H4 (cell line): ENCODE measurements around the gene GANAB. TPM values are rescaled to one million over a fixed set of nuclear protein-coding genes. Genes with fewer than 3 reads are reported as not detected.
A peak's percentile ranks its signal among the peaks of the same experiment; 100 is the strongest.
"Not testable (repeated sequence)": the region's sequence is repeated elsewhere in the genome, so short reads cannot be mapped to it uniquely, and the experiment has no call there.

Source experiments
- DNase-seq: peaks from one replicate; pipeline ENCODE4 v3.0.0-alpha.2; 2015; ENCODE audit warnings: low spot score
- total RNA-seq: library from RNA; depleted of rRNA; stranded (reverse); fragments of >200 nt; shearing (Covaris generic); gene quantifications from 2 replicates; pipeline ENCODE4 v1.2.3, GENCODE V29; 2014; rRNA removed

Gene GANAB
- total RNA-seq = 142 and 153 TPM in 2 replicates

DNA sequence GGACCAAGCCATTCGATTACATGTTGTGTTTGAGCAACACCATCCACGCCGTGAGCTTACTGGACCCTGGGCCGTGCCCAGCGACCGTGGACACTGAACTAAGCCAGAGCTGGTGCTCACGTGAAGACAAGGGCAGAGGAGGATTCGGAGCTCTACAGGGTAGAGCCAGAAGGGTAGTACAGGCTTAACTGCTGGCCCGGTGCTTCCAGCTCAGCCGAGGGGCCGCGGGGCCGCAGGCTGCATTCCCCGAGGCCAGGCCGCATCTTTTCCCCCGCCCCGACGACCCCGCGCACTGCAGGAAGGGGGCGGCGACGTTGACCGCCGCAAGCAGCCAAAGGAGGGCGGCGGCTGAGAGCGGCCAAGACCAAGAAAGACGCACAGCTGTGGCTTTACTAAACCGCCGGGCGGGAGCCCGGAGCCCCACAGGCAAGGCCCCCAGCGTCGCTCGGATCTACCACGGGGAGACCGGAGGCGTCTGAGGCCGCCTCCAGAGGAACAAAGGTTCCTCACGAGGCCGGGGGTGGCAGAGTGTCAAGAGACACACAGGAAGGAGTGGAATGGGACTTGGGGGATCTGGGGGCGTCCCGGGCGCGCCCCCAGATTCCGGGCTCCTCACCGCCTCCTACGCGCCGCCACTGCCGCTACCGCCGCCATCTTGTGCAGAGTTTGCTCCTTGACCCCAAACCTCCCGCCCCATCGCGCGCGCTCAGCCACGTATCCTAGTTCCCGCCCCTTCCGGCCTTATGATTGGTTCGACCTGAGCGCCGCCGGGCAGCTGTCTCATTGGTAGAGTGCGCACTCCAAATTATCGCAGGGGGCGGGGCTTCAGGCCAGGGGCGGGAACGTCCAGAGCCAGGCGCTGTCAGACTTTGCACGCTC lies at the start of gene GANAB:
GANAB (minus strand) TSS at position 668 of the 879 bp plus-strand sequence; CDS start at position 654, 14 bp downstream.
- DNase-seq = peak; percentile 97

DNA sequence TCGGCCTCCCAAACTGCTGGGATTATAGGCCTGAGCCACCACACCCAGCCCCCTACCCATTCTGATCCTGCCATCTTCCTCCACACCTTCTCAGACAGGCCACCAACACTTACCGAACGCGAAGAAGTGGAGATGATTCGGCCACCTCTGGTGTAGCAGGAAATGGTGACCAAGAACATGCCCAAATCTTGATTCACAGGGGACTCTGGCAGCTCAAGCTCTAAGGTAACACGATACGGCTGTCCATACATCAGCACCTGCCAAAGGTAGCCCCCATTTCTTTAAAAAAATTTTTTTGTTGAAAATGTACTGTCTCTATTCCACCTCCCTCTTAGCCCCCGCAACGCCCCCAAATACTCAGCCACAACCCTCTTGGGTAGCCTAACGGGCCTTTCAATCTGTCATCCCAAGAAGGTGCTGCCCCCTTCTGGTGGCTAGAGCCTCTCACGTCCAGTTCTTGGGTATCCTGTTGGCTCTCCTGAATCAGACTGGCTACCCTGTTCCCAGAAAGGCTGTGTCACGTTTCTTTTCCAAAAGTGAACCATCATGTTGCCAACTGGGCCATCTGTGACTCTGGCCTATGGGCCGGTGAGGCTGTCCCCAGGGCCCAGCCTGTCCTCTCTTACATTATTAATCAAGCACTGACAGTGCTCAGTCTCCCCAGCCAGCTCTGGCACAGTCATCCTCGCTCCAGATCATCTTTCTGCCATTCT lies 48.2 kb upstream of the GANAB start:
- peak; percentile 70 for DNase-seq

DNA sequence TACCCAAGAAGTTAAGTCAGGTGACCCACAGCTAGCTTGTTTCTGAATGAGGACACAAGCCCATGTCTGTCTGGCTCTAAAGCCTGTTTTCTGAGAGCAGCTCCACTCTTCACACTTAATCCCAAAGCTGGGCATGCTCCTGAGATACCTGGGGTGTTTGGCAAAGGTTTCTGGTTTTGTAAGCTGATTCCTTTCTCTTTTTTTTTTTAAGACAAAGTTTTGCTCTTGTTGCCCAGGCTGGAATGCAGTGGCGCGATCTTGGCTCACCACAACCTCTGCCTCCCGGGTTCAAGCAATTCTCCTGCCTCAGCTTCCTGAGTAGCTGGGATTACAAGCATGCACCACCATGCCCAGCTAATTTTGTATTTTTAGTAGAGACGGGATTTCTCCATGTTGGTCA lies 47.2 kb upstream of the GANAB start:
- not testable (repeated sequence) for DNase-seq

DNA sequence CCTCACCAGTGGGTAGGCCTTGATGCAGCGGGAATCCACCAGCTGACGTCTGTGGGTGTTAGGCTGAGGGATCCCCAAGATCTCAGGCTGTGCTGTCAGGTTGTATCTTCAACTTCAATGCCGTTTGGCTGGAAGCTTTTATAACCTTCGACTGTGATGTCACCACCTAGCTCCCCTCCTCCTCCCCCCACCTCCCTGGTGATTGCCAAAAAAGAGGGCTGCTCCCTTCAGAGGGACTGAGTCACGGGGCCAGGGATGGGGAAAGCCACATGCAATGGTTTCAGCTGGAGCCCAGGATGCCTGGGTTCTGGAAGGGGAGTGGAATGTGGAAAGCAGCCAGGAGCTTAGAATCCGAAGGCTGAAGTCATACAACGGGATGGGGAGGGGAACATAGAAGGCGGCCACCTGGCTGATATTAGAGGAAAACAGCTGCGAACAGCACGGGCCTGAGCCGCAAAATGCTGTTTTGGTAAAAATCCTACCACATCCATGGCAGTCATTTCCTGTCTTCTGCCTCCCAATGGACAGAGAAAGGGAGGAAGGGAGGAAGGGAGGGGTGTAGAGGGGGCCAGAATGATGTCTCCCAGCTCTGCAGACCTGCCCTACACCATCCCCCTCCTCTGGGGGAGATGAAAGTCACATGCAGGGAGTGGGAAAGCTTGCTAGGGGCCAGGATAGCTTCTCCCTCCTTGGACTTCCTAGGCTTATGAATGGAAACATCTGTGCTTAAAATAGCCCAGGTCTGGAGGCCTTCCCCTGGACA lies 43.2 kb upstream of the GANAB start, which contains the start of gene LRRN4CL:
LRRN4CL (minus strand) TSS at position 110 of the 763 bp plus-strand sequence. CDS start 1,022 bp downstream, outside the sequence.
- DNase-seq = no peak

DNA sequence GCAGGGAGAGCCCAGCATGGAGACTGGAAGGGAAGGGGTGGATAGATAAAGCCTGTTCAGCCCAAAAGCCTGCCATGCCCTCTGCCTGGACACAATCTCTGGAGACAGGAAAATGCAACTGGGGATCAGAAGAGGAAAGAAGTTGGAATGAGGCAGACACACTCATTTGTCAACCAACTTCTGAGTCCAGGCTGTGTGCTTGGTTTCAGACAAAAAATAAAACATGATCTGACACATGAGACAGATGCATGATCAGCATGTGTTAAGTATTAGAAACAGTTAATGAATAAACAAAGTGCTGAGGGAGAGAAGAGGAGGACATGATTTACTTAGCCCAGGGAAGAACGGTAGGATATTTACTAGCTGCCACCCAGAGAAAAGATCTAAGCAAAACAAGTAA lies 42.1 kb upstream of the GANAB start:
- DNase-seq = no peak

DNA sequence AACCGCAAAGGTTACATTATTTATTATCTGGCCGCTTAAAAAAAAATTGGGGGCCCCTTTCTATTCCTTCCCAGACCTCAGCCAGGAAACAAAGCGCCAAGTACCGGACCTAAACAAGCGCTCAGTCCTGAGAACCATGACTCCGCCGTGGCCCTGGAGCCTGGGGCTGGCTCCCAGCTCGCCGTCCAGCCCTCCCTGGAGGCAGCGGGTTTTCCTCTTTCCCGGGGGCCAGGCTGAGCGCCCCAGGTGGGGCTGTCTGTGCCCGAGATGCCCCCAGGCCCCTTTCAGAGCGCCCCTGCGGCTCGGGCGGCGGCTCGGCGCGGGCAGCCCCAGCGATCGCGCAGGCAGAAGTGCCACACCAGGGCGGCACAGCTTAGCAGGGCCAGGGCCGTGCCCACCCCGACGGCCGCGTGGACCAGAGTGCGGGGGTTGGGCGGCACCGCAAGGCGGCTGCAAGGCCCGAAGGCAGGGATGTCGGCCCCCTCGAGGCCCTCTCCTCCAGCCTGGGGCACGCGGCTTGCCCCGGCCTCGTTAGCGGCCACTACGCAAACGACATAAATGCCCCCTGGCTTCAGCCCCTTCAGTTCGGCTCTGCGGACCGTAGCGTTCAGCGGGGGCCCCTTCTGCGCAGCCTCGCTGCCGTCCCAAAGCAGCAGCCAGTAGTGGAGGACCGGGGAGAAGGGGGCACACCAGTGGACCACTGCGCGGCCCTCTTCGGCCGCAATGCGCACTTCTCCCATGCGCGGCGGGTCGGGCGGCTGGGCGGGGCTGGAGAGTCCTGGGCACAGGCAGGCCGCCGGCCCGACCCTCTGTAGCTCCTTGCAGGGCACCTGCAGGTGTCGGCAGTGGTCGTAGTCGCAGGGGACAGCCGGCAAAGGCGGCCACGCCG lies 41.3 kb upstream of the GANAB start:
- no peak for DNase-seq

DNA sequence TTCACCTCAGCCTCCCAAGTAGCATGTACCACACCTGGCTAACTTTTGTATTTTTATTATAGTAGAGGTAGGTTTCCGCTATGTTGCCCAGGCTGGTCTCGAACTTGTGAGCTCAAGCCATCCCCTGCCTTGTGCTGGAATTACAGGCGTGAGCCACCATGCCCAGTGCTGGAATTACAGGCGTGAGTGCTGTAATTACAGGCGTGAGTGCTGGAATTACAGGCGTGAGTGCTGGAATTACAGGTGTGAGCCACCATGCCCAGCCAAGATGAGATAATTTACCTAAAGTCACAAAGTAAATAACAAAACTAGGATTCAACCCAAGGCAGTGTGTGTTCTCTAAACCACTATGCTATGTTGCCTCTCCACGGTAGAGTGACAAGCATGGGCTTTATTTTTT lies 36.1 kb upstream of the GANAB start:
- no peak for DNase-seq

DNA sequence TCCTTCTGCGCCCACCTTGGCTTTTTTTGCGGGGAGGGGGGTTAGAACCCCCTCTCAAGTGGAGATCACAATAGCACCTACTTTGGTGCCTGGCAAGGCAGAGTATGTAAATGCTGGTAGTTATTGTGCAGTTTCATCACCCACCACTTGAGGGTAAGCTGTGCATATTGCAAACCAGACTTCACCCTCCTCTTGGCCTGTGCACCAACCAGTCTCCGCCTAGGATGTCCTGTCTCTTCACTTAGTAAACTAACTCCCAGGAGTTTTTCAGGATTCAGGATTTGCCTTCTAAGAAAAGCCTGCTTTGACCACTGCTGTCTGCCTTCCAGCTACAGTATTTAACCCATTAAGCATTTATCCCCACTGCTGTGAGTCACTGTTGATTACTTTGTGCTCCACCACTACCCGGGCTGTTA lies 34.4 kb upstream of the GANAB start:
- DNase-seq = peak; percentile 62

DNA sequence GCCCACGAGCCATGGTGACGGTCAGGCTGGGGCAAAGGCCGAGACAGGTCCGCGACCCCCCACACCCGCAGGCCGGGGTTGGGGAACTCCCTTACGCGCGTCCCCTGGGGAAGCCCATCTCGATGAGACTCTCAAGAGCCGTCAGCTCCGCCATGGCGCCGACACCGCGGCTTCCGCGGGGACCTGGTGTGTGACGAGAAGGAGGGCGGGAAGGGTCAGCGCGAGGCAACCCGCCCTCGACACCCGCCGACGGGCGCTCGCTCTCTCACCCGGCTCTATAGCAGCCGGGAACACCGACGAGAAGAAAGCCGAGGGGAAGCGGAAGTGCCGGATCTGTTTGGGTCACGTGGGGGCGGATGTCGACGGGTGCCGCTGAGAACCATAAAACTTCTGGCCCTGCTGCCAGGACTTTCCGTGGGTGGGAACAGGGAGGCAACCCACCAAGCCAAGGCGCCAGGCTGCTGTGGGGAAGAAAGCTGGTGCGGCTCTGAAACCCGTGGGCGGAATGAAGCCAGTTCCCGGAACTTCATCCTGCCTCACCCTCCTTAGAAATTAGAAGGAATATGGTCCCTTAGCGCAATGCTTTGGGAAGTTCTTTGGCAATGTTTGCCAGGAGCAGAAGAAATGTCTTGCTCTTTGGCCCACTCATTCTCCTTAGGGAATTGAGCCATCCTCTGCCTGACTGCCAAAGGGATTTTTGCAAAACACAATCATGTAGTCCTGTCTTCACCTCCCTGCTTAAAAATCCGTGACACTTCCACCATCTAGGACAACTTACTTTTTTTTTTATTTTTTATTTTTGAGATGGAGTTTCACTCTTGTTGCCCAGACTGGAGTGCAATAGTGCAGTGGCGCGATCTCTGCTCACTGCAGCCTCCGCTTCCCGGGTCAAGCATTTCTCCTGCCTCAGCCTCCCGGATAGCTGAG lies 32.6 kb upstream of the GANAB start, which contains the start of gene UBXN1:
UBXN1 (minus strand) TSS at position 304 of the 927 bp plus-strand sequence; CDS start at position 154, 150 bp downstream.
- peak; percentile 82 for DNase-seq

DNA sequence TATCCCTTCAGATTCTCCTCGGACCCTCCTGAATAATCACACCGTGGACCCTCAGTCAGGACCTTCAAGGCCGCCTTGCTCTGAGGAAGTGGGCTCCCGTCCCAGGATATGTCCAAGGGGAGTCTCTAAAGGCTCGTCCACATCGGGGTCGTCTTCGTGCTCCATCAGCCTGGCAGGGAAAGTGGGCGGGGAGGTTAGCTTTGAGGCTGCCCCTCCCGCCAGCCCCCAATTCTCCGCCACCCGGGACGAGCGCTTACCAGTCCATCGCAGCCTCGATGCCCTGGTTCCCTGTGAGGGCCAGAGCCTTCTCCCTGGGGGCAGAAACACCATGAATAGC lies 32.0 kb upstream of the GANAB start:
- DNase-seq = no peak

DNA sequence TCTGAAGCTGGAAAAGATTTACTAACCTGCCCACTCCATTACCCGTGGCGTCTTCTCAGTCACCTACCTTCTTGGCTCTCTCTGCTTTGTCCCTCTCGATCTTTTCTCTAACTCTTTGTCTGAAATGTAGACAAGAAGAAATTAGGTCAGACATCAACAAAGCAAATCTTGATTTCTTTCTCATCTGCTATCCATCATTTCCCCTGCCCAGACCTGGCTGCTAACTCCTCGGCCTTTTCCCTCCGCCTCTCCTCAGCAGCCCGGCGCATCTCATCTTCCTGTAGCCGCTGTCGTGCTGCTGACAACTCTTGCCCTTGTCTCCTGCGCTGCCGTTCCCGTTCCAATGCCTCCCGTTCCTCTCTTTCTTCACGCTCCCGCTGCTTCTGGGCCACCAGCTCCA lies 31.3 kb upstream of the GANAB start:
- no peak for DNase-seq

DNA sequence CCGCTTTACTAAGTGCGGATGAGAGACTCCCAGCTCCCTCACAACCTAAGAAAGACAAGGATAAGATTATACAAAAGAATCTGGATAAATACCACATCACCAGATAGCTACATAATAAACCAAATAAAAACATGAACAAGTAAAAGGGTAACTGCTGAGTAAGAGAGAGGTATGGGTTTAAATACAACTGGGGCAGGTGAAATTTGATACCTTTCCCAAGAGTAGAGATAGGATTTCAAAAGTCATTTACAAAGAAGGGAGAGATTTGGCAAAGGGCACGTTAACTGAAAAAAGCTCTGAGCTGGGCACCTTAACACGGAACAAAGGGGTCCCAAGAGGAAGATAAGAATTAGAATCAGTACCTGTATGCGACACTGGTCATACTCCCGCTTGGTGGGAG lies 30.7 kb upstream of the GANAB start:
- no peak for DNase-seq

DNA sequence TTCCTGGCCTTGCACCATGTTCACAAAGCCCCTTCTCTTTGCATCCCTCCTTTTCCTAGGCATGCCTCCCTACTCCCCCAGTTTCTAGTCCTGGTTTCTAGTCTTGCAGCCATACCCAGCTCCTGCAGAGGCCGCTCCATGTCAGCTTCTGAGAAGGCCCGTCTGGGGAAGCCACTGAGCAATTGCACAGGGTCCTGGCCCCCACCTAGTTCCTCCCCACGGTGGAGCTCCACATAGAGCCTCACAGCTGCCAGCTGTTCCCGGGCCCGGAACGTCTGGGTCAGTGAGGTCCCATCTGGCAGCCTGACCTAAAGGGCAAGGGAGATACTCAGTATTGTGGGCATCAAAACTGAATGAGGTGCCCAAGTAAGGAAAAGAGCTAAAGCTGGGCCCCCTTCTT lies 30.3 kb upstream of the GANAB start:
- DNase-seq = no peak

DNA sequence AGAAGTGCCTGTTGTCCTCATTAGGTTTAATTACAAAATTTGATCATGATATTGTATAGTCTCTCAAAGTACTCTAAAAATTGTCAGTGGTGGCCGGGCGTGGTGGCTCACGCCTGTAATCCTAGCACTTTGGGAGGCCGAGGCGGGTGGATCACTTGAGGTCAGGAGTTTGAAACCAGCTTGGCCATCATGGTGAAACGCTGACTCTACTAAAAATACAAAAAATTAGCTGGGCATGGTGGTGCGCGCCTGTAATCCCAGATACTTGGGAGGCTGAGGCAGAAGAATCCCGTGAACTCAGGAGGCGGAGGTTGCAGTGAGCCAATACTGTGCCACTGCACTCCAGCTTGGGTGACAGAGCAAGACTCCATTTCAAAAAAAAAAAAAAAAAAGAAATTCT lies 29.0 kb upstream of the GANAB start:
- not testable (repeated sequence) for DNase-seq

DNA sequence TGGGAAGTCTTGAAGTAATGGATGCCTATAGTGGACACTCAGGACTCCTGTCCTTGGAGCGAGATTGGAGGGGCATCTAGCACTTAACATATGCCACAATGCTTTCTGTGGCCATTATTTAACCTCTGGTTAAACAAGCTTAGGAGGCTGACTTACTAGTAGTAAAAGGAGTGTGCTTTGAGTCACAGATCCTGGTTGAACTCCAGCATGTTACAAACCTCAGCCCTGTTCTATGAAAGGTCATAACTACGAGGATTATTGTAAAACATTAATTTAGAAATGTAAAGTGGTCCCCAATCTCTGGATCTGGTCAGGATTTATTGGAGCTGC lies 26.7 kb upstream of the GANAB start:
- no peak for DNase-seq

DNA sequence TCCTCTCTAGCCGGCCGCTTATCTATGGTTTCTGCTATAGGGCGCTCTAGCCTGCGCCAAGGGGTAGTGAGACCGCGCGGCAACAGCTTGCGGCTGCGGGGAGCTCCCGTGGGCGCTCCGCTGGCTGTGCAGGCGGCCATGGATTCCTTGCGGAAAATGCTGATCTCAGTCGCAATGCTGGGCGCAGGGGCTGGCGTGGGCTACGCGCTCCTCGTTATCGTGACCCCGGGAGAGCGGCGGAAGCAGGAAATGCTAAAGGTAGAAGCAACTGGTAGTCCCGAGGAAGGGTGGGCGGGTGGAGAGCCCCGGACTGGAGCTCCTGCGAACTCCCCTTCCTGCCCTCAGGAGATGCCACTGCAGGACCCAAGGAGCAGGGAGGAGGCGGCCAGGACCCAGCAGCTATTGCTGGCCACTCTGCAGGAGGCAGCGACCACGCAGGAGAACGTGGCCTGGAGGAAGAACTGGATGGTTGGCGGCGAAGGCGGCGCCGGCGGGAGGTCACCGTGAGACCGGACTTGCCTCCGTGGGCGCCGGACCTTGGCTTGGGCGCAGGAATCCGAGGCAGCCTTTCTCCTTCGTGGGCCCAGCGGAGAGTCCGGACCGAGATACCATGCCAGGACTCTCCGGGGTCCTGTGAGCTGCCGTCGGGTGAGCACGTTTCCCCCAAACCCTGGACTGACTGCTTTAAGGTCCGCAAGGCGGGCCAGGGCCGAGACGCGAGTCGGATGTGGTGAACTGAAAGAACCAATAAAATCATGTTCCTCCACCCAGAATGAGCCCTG lies 25.4 kb upstream of the GANAB start, which contains the start of the genes LBHD1 and UQCC3:
LBHD1 (minus strand) TSS at position 660 of the 782 bp plus-strand sequence. CDS start 2,236 bp downstream, outside the sequence.
UQCC3 (plus strand) TSS at position 66 of the 782 bp plus-strand sequence; CDS start at position 139, 73 bp downstream.
- DNase-seq = peak; percentile 89

DNA sequence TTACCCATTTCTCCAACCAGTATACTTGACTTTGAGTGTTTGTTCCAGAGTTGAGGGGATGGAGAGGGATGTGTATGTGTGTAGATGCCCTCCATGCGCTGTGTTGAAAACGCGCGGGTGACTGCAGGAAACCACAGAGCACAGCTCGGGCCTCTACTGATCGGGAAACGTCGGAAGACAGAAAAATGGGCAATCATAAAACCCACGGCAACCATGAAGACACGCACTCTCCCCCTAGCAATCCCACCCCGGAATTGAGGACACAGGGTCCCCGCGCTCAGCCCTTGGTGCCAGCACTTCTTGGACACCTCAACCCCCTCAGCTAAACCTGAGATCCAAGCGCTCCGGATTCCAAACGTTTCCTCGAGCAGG lies 24.8 kb upstream of the GANAB start:
- no peak for DNase-seq

DNA sequence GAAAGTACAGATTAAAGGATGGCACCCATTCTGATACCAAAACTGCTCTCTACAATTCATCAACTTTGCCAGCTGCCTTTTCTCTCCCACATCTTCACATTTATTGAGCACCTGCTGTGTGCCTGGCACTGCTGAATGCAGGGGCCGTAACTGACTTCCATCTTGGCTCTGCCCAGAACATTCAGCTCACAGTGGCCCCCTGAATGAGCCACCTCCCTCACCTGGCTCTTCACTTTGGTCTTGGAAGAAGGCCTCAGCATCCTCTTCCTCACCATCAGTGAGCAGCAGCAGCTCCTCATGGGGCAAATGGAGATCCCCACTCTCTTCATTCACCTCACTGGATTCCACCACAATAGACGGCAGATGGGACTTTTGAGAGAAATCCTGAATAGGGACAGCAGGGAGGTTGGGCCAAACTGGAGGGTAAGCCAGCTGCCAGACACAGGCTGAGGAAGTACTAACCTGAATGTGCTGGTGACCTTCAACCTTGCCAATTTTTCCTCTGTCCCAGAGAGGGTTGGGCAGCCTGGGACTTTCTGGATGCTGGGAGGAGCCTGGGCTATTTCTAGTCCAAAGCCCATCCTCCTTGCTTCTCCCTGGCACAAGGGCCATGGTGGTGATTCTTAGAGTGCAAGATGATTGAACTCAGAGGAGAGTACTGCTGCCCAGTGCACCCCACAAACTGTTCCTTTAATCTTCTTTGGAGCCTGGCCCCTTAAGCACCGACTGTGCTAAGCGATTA lies 23.2 kb upstream of the GANAB start:
- no peak for DNase-seq
